Measurements from ENCODE around the gene RBP3.

GRCh38 chr10:47357131-47357582 lies 9.0 kb downstream of the RBP3 start:
- no peak for TF ChIP-seq CTCF (conservative IDR thresholded peaks at IDR 0.05 in 1 of 2, IDR thresholded peaks at IDR 0.05 in 1 of 2; ENCODE audit: low read depth in 1 of 2, low read length in 2 of 2)
- TF ChIP-seq EZH2 (IDR thresholded peaks at IDR 0.05; ENCODE audit: low read length, missing control alignments): no peak

Data from fibroblast of lung (primary cell).